Measurements from ENCODE around the gene GMDS. TPM values are rescaled to one million over a fixed set of nuclear protein-coding genes. Genes with fewer than 3 reads are reported as not detected.

GMDS gene
- total and polyA plus RNA-seq, 2 of the 8 experiments (the other 6 are each of a cell fraction or from before 2014, with no cell fraction given) = 16.8 to 50.0 TPM

GRCh38 chr6:1577896-1578745 lies 667.3 kb downstream of the GMDS start (continued):
- TF ChIP-seq CHD7 (IDR thresholded peaks at IDR 0.05; ENCODE audit: insufficient replicate concordance, low read length) = no peak
- TF ChIP-seq RNF2 (IDR thresholded peaks at IDR 0.05; ENCODE audit: borderline replicate concordance, low read depth, low read length, missing control alignments, poor library complexity, severe bottlenecking) = no peak
- no peak for TF ChIP-seq SP4 (IDR thresholded peaks at IDR 0.05; ENCODE audit: low read length)
